Measurements from ENCODE around the gene FANCD2. TPM values are rescaled to one million over a fixed set of nuclear protein-coding genes. Genes with fewer than 3 reads are reported as not detected.

Gene FANCD2
- total RNA-seq, 1 donor from 2014 or later = 27.1 TPM

DNA sequence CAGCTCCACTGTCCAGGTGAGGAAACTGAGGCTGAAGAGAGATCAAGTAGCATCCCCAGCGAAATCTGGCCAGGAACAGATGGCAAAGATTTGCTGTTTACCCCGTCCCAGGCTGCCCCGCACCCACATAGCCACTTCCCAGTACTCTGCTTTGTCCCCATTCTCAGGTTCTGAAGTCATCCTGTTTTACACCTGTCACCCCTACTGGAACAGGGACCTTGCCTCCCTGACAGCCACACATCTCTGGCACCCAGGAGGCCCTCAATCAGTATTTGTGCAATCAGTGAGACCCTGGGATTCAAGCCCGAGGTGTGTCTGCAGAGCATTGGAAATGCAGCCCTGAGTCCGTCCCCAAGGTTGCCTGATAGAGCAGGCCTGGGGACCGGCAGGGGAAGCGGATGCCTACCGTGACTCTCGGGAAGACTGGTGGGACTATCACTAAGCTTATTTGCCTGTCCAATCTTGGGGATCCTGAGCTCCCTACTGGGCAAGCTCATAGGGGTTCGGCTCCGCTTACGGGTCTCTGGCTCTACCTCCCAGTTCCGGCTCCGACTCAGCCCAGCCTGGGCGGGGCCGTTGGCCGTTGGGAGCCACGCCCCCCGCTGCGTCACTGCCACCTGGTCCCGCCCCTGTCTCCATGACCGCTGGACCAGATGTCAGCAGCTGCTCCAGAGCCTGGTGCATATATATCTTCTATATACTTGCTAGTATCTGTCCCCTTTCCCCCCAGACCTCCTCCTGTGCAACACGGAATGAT, 17.5 kb upstream of the FANCD2 start:
- TF ChIP-seq, protein P1, sequence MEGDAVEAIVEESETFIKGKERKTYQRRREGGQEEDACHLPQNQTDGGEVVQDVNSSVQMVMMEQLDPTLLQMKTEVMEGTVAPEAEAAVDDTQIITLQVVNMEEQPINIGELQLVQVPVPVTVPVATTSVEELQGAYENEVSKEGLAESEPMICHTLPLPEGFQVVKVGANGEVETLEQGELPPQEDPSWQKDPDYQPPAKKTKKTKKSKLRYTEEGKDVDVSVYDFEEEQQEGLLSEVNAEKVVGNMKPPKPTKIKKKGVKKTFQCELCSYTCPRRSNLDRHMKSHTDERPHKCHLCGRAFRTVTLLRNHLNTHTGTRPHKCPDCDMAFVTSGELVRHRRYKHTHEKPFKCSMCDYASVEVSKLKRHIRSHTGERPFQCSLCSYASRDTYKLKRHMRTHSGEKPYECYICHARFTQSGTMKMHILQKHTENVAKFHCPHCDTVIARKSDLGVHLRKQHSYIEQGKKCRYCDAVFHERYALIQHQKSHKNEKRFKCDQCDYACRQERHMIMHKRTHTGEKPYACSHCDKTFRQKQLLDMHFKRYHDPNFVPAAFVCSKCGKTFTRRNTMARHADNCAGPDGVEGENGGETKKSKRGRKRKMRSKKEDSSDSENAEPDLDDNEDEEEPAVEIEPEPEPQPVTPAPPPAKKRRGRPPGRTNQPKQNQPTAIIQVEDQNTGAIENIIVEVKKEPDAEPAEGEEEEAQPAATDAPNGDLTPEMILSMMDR (IDR thresholded peaks at IDR 0.05; ENCODE audit: unreplicated experiment) = no peak
- H3K9me3 Mint-ChIP-seq (ENCODE audit: low read depth) = no peaks in the 10 kb centered on the region
- no peaks in the 10 kb centered on the region for H3K27me3 Mint-ChIP-seq
- H3K27ac Mint-ChIP-seq = peak overlapping the region; percentile 79
- H3K4me1 Mint-ChIP-seq (ENCODE audit: low read depth) = peaks cover 9% of the 10 kb centered on the region
- H3K4me3 Mint-ChIP-seq (ENCODE audit: low read depth) = peak overlapping the region; percentile 72
- DNase-seq (ENCODE audit: low spot score, unreplicated experiment) = peak; percentile 70
- H3K36me3 Mint-ChIP-seq (ENCODE audit: insufficient read depth) = no peaks in the 10 kb centered on the region

DNA sequence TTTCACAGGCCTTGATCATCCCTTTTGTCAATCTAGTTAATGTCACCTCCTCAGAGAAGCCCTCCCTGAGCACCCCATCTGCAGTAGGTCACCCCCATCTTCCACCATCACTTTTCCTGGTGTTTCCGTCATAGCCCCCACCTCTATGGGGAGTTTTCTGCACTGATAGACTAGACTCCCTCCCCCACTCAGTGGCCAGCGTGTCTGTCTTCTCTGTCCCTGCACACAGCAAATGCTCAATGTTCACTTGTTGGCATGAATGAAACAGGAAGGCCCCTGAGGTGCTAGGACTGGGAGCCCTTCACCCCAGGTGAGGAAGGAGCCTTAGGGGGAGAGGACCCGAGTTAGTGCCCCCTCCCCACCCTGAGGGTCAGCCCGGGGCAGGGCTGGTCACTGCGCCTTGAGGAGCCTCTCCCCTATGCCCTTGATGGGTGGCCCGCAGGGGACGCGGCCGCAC, 15.8 kb upstream of the FANCD2 start:
- Mint-ChIP-seq H3K4me3 (ENCODE audit: low read depth) (peak overlapping the region; percentile 65), H3K4me1 (ENCODE audit: low read depth) (peaks cover 9% of the 10 kb centered on the region), H3K36me3 (ENCODE audit: insufficient read depth) (no peaks in the 10 kb centered on the region), H3K27me3 (no peaks in the 10 kb centered on the region), H3K27ac (peak overlapping the region; percentile 20), H3K9me3 (ENCODE audit: low read depth) (no peaks in the 10 kb centered on the region)
- DNase-seq (ENCODE audit: low spot score, unreplicated experiment) = no peak
- TF ChIP-seq, protein P1 (IDR thresholded peaks at IDR 0.05; ENCODE audit: unreplicated experiment) = no peak

DNA sequence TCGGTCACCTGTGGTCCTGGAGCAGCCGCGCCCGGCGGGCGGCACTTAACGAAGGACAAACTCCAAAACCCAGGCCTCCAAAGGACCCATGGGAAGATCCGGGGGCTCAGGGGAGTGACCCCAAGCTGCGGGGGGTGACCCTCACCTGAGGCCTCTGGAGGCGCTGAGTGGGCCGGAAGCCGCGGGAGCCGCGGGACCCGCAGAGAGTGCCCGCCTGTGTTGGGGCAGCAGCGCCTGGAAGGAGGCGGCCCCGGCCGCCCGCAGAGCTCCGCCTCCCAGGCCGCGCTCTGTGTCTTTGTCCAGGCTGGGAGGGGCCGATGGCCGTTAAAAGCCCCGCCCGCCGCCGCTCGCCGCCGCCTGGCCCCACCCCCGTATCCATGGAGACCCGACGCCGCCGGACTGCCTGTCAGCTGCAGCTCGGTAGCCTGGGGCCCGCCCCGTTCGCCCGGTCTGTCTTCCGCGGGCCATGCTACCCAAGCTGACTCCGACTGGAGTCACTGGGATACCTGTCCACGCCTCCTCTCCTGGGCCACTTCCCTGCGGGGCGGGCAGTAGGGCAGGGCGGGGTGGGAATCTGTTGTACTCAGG, 15.3 kb upstream of the FANCD2 start:
- Mint-ChIP-seq H3K4me3 (ENCODE audit: low read depth) (peak overlapping the region; percentile 65), H3K9me3 (ENCODE audit: low read depth) (no peaks in the 10 kb centered on the region), H3K4me1 (ENCODE audit: low read depth) (peaks cover 9% of the 10 kb centered on the region), H3K27me3 (no peaks in the 10 kb centered on the region), H3K36me3 (ENCODE audit: insufficient read depth) (no peaks in the 10 kb centered on the region), H3K27ac (peak overlapping the region; percentile 20)
- TF ChIP-seq, protein P1 (IDR thresholded peaks at IDR 0.05; ENCODE audit: unreplicated experiment) = no peak
- DNase-seq (ENCODE audit: low spot score, unreplicated experiment) = peak; percentile 95

DNA sequence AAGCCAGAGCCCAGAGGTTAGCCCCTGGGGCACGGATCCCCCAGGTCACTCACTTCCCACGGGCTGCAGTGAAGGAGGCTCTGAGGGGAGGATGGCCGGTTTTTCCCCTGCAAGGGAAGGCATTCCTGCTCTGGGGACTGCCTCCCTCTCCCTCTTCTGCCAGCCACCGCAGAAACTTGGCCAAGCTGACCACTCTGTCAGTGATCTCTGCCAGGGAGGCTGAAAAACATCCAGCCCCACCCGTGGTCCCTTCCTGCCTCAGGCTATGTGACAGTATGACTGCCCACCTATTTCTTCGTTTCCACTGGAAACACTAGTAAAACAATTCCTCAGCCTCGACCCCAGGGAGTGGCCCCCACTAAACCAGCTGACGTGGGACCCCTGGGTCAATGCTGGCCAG, 14.6 kb upstream of the FANCD2 start:
- no peak for DNase-seq (ENCODE audit: low spot score, unreplicated experiment)
- Mint-ChIP-seq H3K27me3 (no peaks in the 10 kb centered on the region), H3K9me3 (ENCODE audit: low read depth) (no peaks in the 10 kb centered on the region), H3K4me1 (ENCODE audit: low read depth) (peaks cover 9% of the 10 kb centered on the region), H3K4me3 (ENCODE audit: low read depth) (peak overlapping the region; percentile 65), H3K36me3 (ENCODE audit: insufficient read depth) (no peaks in the 10 kb centered on the region), H3K27ac (no peak overlapping the region)
- TF ChIP-seq, protein P1 (IDR thresholded peaks at IDR 0.05; ENCODE audit: unreplicated experiment) = no peak

DNA sequence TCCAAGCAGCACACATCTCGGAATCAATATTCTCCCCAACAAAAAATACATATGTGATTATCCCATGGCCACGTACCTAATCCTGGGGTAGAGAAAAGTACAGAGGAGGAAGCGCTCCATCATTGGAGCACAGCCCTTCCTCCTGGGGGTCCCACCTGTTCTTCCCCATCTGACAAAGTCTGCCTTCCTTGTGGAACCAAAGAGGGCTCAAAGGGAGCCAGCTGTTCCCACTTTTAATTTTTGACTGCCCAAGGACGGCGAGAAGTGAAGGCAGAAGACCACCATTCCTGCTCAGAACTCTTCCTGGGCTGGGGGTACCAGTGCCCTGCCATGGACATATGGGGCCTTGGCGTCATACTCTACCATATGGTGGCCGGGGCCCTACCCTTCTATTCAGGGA, 14.1 kb upstream of the FANCD2 start:
- H3K9me3 Mint-ChIP-seq (ENCODE audit: low read depth) = no peaks in the 10 kb centered on the region
- H3K27ac Mint-ChIP-seq = no peak overlapping the region
- peak overlapping the region; percentile 65 for H3K4me3 Mint-ChIP-seq (ENCODE audit: low read depth)
- TF ChIP-seq, protein P1 (IDR thresholded peaks at IDR 0.05; ENCODE audit: unreplicated experiment) = no peak
- no peak for DNase-seq (ENCODE audit: low spot score, unreplicated experiment)
- no peaks in the 10 kb centered on the region for H3K36me3 Mint-ChIP-seq (ENCODE audit: insufficient read depth)
- H3K27me3 Mint-ChIP-seq = no peaks in the 10 kb centered on the region
- peaks cover 9% of the 10 kb centered on the region for H3K4me1 Mint-ChIP-seq (ENCODE audit: low read depth)
